SK-N-SH treated with all-trans-retinoic acid at 6 μM for 48 hours (cell line): ENCODE results near the gene MYO16.
"Not testable (repeated sequence)": the region's sequence is repeated elsewhere in the genome, so short reads cannot be mapped to it uniquely, and the experiment has no call there.

ENCODE experiments used
- ATAC-seq: fragments of 200-7000 bp; cut with Tn5 transposase; 3 replicates; pipeline ENCODE4 v1.9.1; 2020; ENCODE audit warnings: mild to moderate bottlenecking, moderate library complexity
- BACH2 ChIP-seq: fragments of 250-450 bp; sonication (Bioruptor Pico); IDR thresholded peaks from 2 replicates; pipeline ENCODE4 v1.9.0; 2021; ENCODE audit warnings: mild to moderate bottlenecking, borderline replicate concordance
- CSDC2 ChIP-seq: fragments of 250-450 bp; sonication (Bioruptor Pico); IDR thresholded peaks from 2 replicates; pipeline ENCODE4 v1.5.0; 2020; ENCODE audit warnings: mild to moderate bottlenecking, moderate library complexity
- ESRRG ChIP-seq: fragments of 250-450 bp; sonication (Bioruptor Pico); IDR thresholded peaks from 2 replicates; pipeline ENCODE4 v1.6.1; 2021; ENCODE audit warnings: mild to moderate bottlenecking
- GLIS3 ChIP-seq: fragments of 250-450 bp; sonication (Bioruptor Pico); IDR thresholded peaks from 2 replicates; pipeline ENCODE4 v1.5.0; 2020; ENCODE audit warnings: mild to moderate bottlenecking, moderate library complexity
- OSR1 ChIP-seq: fragments of 250-450 bp; sonication (Bioruptor Pico); IDR thresholded peaks from 2 replicates; pipeline ENCODE4 v1.8.0; 2022; ENCODE audit warnings: moderate library complexity, mild to moderate bottlenecking, inconsistent platforms
- PPARA ChIP-seq: fragments of 250-450 bp; sonication (Bioruptor Pico); IDR thresholded peaks from 2 replicates; pipeline ENCODE4 v1.5.0; 2020; ENCODE audit warnings: mild to moderate bottlenecking, borderline replicate concordance
- RARB ChIP-seq: fragments of 250-450 bp; sonication (Bioruptor Pico); IDR thresholded peaks from 2 replicates; pipeline ENCODE4 v1.8.0; 2021; ENCODE audit warnings: mild to moderate bottlenecking, moderate library complexity
- SNAI2 ChIP-seq: fragments of 250-450 bp; sonication (Bioruptor Pico); IDR thresholded peaks from 2 replicates; pipeline ENCODE4 v1.5.0; 2020; ENCODE audit warnings: mild to moderate bottlenecking, moderate library complexity
- TCF4 ChIP-seq: fragments of 250-450 bp; sonication (Bioruptor Pico); IDR thresholded peaks from 2 replicates; pipeline ENCODE4 v1.8.0; 2021; ENCODE audit warnings: mild to moderate bottlenecking, moderate library complexity, borderline replicate concordance
- TOX ChIP-seq: fragments of 250-450 bp; sonication (Bioruptor Pico); IDR thresholded peaks from 2 replicates; pipeline ENCODE4 v1.8.0; 2021; ENCODE audit warnings: mild to moderate bottlenecking, moderate library complexity, borderline replicate concordance
- ZFP3 ChIP-seq: fragments of 250-450 bp; sonication (Bioruptor Pico); IDR thresholded peaks from 2 replicates; pipeline ENCODE4 v1.5.0; 2020; ENCODE audit warnings: mild to moderate bottlenecking, moderate library complexity
- ZFP30 ChIP-seq: fragments of 450-650 bp; formaldehyde crosslinking; IDR thresholded peaks from 2 replicates; pipeline ENCODE4 v1.5.0; 2022; ENCODE audit warnings: mild to moderate bottlenecking, moderate library complexity
- ZNF565 ChIP-seq: fragments of 450-650 bp; formaldehyde crosslinking; conservative IDR thresholded peaks from 2 replicates; pipeline ENCODE4 v1.5.0; 2020; ENCODE audit warnings: low read depth, mild to moderate bottlenecking, moderate library complexity
- ZNF70 ChIP-seq: fragments of 450-650 bp; formaldehyde crosslinking; IDR thresholded peaks from 2 replicates; pipeline ENCODE4 v1.5.0; 2020; ENCODE audit warnings: mild to moderate bottlenecking, moderate library complexity
- ZNF8 ChIP-seq: fragments of 450-650 bp; formaldehyde crosslinking; IDR thresholded peaks from 2 replicates; pipeline ENCODE4 v1.5.0; 2020; ENCODE audit warnings: mild to moderate bottlenecking, moderate library complexity
- TF ChIP-seq, protein P1 (sequence below): fragments of 250-450 bp; sonication (Bioruptor Pico); IDR thresholded peaks from 2 replicates; pipeline ENCODE4 v1.8.0; 2020; ENCODE audit warnings: mild to moderate bottlenecking, moderate library complexity, borderline replicate concordance
- TF ChIP-seq, protein P2 (sequence below): fragments of 250-450 bp; sonication (Bioruptor Pico); IDR thresholded peaks from 2 replicates; pipeline ENCODE4 v1.5.1; 2020; ENCODE audit warnings: low read depth, mild to moderate bottlenecking, moderate library complexity
- TF ChIP-seq, protein P3 (sequence below): fragments of 250-450 bp; sonication (Bioruptor Pico); IDR thresholded peaks from 2 replicates; pipeline ENCODE4 v1.5.0; 2020; ENCODE audit warnings: mild to moderate bottlenecking, moderate library complexity
- TF ChIP-seq, protein P4 (sequence below): fragments of 250-450 bp; sonication (Bioruptor Pico); IDR thresholded peaks from 2 replicates; pipeline ENCODE4 v1.5.1; 2021; ENCODE audit warnings: mild to moderate bottlenecking, moderate library complexity

Gene MYO16

DNA sequence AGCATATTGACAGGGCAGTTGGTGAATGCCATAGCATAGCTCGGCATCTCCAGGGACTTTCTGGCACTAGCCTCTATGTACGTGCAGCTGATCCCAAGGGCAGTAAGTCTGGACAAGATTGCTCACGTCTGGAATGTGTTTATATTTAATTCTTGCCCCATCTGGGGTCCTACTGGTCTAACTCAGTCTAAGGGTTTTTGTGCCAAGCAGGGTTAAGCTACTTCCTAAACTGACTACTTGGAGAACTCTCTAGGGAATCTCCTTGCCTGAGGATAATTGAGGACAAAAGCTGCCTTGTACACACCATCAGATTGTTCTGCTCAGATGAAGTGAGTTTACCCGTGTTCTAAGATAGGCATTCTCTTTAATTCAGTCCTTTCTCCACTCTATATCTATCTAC lies 358.1 kb downstream of the MYO16 start (continued):
- TF ChIP-seq, protein P1, sequence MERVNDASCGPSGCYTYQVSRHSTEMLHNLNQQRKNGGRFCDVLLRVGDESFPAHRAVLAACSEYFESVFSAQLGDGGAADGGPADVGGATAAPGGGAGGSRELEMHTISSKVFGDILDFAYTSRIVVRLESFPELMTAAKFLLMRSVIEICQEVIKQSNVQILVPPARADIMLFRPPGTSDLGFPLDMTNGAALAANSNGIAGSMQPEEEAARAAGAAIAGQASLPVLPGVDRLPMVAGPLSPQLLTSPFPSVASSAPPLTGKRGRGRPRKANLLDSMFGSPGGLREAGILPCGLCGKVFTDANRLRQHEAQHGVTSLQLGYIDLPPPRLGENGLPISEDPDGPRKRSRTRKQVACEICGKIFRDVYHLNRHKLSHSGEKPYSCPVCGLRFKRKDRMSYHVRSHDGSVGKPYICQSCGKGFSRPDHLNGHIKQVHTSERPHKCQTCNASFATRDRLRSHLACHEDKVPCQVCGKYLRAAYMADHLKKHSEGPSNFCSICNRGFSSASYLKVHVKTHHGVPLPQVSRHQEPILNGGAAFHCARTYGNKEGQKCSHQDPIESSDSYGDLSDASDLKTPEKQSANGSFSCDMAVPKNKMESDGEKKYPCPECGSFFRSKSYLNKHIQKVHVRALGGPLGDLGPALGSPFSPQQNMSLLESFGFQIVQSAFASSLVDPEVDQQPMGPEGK (CRISPR knock-in tag), result no peak
- TF ChIP-seq ZFP3 (CRISPR knock-in tag), result no peak
- TF ChIP-seq GLIS3 (CRISPR knock-in tag), result no peak
- TF ChIP-seq BACH2, result no peak
- TF ChIP-seq ZNF565 (CRISPR knock-in tag), result no peak
- TF ChIP-seq, protein P2, sequence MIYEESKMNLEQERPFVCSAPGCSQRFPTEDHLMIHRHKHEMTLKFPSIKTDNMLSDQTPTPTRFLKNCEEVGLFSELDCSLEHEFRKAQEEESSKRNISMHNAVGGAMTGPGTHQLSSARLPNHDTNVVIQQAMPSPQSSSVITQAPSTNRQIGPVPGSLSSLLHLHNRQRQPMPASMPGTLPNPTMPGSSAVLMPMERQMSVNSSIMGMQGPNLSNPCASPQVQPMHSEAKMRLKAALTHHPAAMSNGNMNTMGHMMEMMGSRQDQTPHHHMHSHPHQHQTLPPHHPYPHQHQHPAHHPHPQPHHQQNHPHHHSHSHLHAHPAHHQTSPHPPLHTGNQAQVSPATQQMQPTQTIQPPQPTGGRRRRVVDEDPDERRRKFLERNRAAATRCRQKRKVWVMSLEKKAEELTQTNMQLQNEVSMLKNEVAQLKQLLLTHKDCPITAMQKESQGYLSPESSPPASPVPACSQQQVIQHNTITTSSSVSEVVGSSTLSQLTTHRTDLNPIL, result no peak

DNA sequence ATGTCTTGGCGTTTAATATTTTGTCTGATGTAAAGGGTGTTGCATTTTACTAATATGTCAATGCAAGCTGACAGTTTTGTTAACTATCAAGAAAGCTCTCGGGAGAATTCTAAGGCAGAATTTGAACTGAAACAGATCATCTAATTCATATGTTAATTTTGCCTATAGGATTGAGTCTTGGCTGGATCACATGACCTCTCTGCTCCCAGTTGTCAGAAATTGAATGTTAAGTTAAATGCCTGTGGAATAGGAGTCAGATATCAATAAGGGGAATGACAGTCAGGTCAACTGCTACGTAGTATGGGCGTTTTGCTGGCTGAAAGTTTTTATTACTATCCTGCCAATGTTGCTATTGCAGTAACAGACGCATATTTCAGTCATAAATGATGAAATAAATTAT lies 358.5 kb downstream of the MYO16 start:
- TF ChIP-seq GLIS3 (CRISPR knock-in tag), result no peak
- no peak for TF ChIP-seq ZFP3 (CRISPR knock-in tag)
- TF ChIP-seq, protein P3, sequence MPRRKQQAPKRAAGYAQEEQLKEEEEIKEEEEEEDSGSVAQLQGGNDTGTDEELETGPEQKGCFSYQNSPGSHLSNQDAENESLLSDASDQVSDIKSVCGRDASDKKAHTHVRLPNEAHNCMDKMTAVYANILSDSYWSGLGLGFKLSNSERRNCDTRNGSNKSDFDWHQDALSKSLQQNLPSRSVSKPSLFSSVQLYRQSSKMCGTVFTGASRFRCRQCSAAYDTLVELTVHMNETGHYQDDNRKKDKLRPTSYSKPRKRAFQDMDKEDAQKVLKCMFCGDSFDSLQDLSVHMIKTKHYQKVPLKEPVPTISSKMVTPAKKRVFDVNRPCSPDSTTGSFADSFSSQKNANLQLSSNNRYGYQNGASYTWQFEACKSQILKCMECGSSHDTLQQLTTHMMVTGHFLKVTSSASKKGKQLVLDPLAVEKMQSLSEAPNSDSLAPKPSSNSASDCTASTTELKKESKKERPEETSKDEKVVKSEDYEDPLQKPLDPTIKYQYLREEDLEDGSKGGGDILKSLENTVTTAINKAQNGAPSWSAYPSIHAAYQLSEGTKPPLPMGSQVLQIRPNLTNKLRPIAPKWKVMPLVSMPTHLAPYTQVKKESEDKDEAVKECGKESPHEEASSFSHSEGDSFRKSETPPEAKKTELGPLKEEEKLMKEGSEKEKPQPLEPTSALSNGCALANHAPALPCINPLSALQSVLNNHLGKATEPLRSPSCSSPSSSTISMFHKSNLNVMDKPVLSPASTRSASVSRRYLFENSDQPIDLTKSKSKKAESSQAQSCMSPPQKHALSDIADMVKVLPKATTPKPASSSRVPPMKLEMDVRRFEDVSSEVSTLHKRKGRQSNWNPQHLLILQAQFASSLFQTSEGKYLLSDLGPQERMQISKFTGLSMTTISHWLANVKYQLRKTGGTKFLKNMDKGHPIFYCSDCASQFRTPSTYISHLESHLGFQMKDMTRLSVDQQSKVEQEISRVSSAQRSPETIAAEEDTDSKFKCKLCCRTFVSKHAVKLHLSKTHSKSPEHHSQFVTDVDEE, result no peak
- TF ChIP-seq, protein P4, sequence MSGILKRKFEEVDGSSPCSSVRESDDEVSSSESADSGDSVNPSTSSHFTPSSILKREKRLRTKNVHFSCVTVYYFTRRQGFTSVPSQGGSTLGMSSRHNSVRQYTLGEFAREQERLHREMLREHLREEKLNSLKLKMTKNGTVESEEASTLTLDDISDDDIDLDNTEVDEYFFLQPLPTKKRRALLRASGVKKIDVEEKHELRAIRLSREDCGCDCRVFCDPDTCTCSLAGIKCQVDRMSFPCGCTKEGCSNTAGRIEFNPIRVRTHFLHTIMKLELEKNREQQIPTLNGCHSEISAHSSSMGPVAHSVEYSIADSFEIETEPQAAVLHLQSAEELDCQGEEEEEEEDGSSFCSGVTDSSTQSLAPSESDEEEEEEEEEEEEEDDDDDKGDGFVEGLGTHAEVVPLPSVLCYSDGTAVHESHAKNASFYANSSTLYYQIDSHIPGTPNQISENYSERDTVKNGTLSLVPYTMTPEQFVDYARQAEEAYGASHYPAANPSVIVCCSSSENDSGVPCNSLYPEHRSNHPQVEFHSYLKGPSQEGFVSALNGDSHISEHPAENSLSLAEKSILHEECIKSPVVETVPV (CRISPR knock-in tag), result no peak
- no peak for TF ChIP-seq ZFP30
- TF ChIP-seq TOX (CRISPR knock-in tag), result no peak
- TF ChIP-seq OSR1 (CRISPR knock-in tag), result no peak
- no peak for TF ChIP-seq BACH2
- TF ChIP-seq CSDC2, result no peak
- no peak for TF ChIP-seq RARB (CRISPR knock-in tag)
- TF ChIP-seq ZNF8 (CRISPR knock-in tag), result no peak
- no peak for TF ChIP-seq ZNF70 (CRISPR knock-in tag)
- no peak for TF ChIP-seq TCF4
- TF ChIP-seq, protein P2, result no peak
- no peak for ATAC-seq

DNA sequence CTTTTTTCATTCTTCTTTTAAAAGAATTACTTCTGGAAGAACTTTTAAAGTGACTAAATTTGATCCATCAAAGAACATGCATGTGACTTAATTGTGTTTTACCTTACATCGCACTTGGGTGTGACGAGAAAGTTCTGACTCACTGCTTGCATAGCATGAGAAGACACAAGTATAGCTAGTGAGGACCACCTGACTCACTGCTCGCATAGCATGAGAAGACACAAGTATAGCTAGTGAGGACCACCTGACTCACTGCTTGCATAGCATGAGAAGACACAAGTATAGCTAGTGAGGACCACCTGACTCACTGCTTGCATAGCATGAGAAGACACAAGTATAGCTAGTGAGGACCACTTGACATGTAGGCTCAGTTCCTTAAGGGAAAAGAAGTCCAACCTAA lies 362.0 kb downstream of the MYO16 start:
- ATAC-seq, result not testable (repeated sequence)

DNA sequence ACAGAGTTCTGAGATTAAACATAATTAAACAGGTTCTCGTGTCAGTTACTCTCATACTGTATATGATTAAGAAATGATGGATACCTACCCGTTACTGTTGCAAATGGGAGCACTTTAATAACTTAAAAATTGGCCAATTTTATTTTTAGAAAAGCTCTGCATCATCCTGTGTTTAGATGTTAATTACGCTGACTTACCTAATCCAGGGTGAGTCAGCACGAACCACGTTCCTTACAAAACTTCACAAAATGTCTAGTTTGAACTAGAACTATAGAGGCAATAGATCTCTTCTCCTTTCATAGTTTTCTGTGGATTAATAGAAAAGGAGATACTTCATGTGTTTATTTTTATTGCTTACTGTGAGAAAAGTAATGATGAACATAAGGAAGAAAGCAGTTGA lies 363.9 kb downstream of the MYO16 start:
- ATAC-seq, result no peak
- TF ChIP-seq OSR1 (CRISPR knock-in tag) (no peak), ZNF70 (CRISPR knock-in tag) (no peak), PPARA (CRISPR knock-in tag) (no peak), TCF4 (no peak), ZFP3 (CRISPR knock-in tag) (no peak), TOX (CRISPR knock-in tag) (no peak), CSDC2 (no peak), SNAI2 (CRISPR knock-in tag) (no peak), ESRRG (no peak)
- TF ChIP-seq, protein P1 (CRISPR knock-in tag), result no peak
- TF ChIP-seq, protein P3, result no peak
- TF ChIP-seq, protein P4 (CRISPR knock-in tag), result no peak
- TF ChIP-seq, protein P2, result no peak
